ENCODE measurements around the gene S1PR3. TPM values are rescaled to one million over a fixed set of nuclear protein-coding genes. Genes with fewer than 3 reads are reported as not detected.

Gene S1PR3
- total RNA-seq, 1 donor from 2014 or later: 4.5 TPM

DNA sequence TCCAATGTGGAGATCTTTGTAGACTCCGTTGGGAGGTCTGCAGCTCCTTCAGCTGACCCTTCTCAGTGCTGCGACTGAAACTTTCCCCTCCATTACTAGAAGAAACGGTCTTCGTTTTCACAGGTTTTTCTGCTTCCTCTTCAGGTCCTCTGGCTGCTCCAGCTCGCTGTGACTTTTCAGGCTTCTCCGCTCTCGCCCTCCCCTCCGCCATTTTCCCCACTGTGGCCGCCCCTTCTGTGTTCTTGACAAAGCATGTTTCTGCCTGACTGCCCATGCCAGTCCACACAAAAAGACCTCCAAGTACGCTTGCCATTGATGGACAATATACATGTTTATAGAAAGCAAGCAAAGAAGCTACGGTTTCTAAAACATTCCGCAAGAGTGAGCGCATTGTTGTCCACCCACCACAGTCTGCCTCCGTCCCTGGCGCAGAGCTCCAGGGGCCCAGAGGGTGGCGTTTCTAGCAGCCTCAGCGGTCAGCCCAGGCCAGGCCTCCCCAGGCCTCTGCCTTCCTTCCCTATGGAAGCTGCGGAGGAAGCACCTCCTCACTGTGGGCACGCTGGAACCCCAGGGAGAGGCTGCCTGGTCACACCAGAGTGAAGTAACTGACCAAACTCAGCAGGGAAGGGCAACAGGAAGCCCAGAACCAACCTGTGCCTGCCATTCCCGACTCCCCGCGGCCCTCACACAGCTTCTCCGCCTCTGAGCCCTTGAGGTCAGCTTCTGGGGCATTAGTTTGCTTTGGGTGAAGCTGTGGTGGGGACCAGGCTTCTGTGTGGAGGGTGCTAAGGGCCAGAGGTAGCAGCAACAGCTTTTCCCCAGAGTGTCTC is 19.9 kb upstream of the S1PR3 start:
- H3K27me3 Mint-ChIP-seq (ENCODE audit: low read depth): peaks cover 27% of the 10 kb centered on the region
- DNase-seq (ENCODE audit: low spot score): no peak
- no peaks in the 10 kb centered on the region for H3K36me3 Mint-ChIP-seq (ENCODE audit: low read depth)
- TF ChIP-seq, protein P1, sequence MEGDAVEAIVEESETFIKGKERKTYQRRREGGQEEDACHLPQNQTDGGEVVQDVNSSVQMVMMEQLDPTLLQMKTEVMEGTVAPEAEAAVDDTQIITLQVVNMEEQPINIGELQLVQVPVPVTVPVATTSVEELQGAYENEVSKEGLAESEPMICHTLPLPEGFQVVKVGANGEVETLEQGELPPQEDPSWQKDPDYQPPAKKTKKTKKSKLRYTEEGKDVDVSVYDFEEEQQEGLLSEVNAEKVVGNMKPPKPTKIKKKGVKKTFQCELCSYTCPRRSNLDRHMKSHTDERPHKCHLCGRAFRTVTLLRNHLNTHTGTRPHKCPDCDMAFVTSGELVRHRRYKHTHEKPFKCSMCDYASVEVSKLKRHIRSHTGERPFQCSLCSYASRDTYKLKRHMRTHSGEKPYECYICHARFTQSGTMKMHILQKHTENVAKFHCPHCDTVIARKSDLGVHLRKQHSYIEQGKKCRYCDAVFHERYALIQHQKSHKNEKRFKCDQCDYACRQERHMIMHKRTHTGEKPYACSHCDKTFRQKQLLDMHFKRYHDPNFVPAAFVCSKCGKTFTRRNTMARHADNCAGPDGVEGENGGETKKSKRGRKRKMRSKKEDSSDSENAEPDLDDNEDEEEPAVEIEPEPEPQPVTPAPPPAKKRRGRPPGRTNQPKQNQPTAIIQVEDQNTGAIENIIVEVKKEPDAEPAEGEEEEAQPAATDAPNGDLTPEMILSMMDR (IDR thresholded peaks at IDR 0.05): no peak
- H3K9me3 Mint-ChIP-seq (ENCODE audit: low read depth): no peaks in the 10 kb centered on the region
- H3K27ac Mint-ChIP-seq (ENCODE audit: unreplicated experiment): no peak overlapping the region
- H3K4me1 Mint-ChIP-seq (ENCODE audit: low read depth): no peaks in the 10 kb centered on the region
- H3K4me3 Mint-ChIP-seq (ENCODE audit: unreplicated experiment): no peak overlapping the region

DNA sequence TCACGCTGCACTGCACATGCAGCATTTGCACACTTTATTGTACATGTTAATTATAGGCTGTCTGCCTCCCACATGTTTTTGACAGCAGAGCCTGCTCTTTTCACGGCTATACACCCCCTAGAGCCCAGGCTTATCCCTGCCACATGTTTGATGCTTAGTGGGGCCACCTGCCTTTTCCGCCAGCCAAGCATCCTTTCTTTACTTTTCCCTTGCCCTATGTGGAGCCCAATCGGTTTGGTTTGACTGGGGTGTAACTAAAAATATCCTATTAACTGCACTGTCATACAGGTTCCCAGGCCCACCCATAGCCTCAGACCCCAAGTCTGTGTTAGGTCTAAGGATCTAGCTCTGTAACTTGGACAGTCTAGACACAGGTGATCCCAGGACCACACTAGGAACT is 18.9 kb upstream of the S1PR3 start:
- DNase-seq (ENCODE audit: low spot score): no peak
- no peak overlapping the region for H3K27ac Mint-ChIP-seq (ENCODE audit: unreplicated experiment)
- no peaks in the 10 kb centered on the region for H3K9me3 Mint-ChIP-seq (ENCODE audit: low read depth)
- H3K4me3 Mint-ChIP-seq (ENCODE audit: unreplicated experiment): no peak overlapping the region
- H3K27me3 Mint-ChIP-seq (ENCODE audit: low read depth): peaks cover 29% of the 10 kb centered on the region
- TF ChIP-seq, protein P1 (IDR thresholded peaks at IDR 0.05): no peak
- H3K4me1 Mint-ChIP-seq (ENCODE audit: low read depth): no peaks in the 10 kb centered on the region
- H3K36me3 Mint-ChIP-seq (ENCODE audit: low read depth): no peaks in the 10 kb centered on the region

DNA sequence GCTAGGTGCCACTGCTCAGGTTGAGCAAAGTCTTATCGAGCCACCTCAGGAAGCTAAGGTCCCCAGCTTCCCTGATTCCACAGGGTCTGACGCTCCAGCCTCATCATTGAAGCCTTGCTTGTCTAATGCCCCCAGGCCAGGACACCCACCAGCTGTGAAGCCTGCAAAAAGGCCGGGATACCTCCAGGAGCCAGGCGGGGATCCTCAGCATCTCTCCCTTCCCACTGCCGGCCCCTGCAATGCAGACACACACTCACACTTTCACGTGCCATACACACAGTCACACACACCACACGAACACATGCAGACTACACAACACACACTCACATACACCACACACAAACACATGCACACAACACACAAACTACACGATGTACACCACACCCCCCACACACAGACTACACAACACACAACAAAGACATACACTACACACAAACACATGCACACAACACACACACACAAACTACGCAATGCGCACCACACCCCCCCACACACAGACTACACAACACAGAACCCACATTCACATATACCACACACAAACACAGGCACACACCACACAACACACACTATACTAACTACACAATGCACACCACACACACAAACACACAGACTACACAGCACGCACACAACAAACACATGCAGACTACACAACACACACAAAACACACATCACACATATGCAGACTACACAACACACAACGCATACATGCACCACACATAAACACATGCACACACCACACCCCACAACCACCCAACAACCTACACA is 17.8 kb upstream of the S1PR3 start:
- peaks cover 29% of the 10 kb centered on the region for H3K27me3 Mint-ChIP-seq (ENCODE audit: low read depth)
- TF ChIP-seq, protein P1 (IDR thresholded peaks at IDR 0.05): no peak
- no peaks in the 10 kb centered on the region for H3K9me3 Mint-ChIP-seq (ENCODE audit: low read depth)
- no peak overlapping the region for H3K4me3 Mint-ChIP-seq (ENCODE audit: unreplicated experiment)
- H3K27ac Mint-ChIP-seq (ENCODE audit: unreplicated experiment): no peak overlapping the region
- no peaks in the 10 kb centered on the region for H3K36me3 Mint-ChIP-seq (ENCODE audit: low read depth)
- DNase-seq (ENCODE audit: low spot score): no peak
- no peaks in the 10 kb centered on the region for H3K4me1 Mint-ChIP-seq (ENCODE audit: low read depth)

DNA sequence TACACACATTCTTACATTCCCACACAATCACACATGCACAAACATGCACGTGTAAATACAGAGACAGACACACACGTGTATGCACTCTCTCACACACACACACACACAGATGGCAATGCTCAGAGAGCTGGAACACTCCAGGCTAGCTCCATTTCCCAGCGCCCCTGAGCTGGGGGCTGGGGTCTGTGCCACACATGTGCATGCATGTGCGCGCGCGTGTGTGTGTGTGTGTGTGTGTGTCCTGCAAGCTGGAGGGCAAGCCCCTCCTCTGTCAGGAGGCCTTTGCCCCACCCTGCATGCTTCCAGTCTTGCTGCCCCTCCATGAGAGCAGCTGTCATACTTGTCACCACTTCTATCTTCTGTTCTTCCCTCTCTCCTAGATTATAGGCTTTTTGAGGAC is 16.6 kb upstream of the S1PR3 start:
- no peak for DNase-seq (ENCODE audit: low spot score)
- Mint-ChIP-seq H3K27ac (ENCODE audit: unreplicated experiment) (no peak overlapping the region), H3K27me3 (ENCODE audit: low read depth) (peaks cover 17% of the 10 kb centered on the region), H3K9me3 (ENCODE audit: low read depth) (no peaks in the 10 kb centered on the region), H3K36me3 (ENCODE audit: low read depth) (no peaks in the 10 kb centered on the region), H3K4me1 (ENCODE audit: low read depth) (no peaks in the 10 kb centered on the region), H3K4me3 (ENCODE audit: unreplicated experiment) (no peak overlapping the region)
- TF ChIP-seq, protein P1 (IDR thresholded peaks at IDR 0.05): no peak

Data from chondrocyte (in vitro differentiated cells).